ENCODE measurements around the gene HIPK3. TPM values are rescaled to one million over a fixed set of nuclear protein-coding genes. Genes with fewer than 3 reads are reported as not detected.

The HIPK3 gene
- total and polyA plus RNA-seq, 9 of the 15 experiments (the other 6 are each of a cell fraction or from before 2014, with no cell fraction given) = 2.3 to 19.6 (median 7.5) TPM

DNA sequence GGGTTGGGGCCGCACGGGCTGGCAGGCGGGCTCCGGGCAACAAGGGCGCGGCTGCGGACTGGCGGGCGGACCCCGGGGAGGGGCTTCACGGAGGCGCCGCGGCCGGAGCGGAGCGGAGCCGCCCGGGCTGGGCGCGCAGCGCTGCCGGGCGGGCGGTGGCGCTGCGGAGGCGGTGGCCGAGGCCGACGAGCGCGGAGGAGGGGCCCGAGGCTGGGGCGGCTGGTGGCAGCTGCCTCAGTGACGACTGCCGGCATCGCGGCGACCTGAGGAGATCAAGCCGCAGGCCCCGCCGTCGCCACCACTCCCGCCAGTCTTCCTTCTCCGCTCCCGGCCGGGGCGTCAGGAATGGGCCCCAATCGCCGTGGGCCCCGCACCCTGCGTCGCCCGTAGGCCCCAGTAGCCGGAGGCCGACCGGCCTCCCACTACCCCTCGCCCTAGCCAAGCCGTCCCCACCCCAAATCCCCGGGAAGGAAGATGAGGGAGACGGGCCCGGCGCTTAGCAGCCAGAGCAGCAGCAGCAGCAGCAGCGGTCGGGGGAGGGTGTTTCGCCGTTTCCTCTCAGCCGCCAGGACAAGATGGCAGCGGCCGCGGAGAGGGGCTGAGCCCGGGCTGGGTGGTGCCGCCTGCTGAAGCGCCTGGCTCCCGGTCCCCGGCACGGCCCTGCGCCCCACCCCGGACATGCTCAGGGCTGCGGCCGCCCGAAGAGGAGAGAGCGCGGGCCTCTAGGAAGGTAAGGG lies at the start of gene HIPK3 (continued):
- TF ChIP-seq, protein P1, sequence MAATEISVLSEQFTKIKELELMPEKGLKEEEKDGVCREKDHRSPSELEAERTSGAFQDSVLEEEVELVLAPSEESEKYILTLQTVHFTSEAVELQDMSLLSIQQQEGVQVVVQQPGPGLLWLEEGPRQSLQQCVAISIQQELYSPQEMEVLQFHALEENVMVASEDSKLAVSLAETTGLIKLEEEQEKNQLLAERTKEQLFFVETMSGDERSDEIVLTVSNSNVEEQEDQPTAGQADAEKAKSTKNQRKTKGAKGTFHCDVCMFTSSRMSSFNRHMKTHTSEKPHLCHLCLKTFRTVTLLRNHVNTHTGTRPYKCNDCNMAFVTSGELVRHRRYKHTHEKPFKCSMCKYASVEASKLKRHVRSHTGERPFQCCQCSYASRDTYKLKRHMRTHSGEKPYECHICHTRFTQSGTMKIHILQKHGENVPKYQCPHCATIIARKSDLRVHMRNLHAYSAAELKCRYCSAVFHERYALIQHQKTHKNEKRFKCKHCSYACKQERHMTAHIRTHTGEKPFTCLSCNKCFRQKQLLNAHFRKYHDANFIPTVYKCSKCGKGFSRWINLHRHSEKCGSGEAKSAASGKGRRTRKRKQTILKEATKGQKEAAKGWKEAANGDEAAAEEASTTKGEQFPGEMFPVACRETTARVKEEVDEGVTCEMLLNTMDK (IDR thresholded peaks at IDR 0.05; ENCODE audit: borderline replicate concordance, insufficient read depth, low read depth, low read length, poor library complexity, severe bottlenecking) = no peak
- TF ChIP-seq, protein P2, sequence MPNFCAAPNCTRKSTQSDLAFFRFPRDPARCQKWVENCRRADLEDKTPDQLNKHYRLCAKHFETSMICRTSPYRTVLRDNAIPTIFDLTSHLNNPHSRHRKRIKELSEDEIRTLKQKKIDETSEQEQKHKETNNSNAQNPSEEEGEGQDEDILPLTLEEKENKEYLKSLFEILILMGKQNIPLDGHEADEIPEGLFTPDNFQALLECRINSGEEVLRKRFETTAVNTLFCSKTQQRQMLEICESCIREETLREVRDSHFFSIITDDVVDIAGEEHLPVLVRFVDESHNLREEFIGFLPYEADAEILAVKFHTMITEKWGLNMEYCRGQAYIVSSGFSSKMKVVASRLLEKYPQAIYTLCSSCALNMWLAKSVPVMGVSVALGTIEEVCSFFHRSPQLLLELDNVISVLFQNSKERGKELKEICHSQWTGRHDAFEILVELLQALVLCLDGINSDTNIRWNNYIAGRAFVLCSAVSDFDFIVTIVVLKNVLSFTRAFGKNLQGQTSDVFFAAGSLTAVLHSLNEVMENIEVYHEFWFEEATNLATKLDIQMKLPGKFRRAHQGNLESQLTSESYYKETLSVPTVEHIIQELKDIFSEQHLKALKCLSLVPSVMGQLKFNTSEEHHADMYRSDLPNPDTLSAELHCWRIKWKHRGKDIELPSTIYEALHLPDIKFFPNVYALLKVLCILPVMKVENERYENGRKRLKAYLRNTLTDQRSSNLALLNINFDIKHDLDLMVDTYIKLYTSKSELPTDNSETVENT (CRISPR knock-in tag; IDR thresholded peaks at IDR 0.05) = peak; percentile 90
- TF ChIP-seq TCF7L2 (IDR thresholded peaks at IDR 0.05; ENCODE audit: low read depth, low read length) = no peak
- no peak for TF ChIP-seq PTRF (tag; IDR thresholded peaks at IDR 0.05)
- TF ChIP-seq PCBP1 (IDR thresholded peaks at IDR 0.05; ENCODE audit: low read depth, low read length, poor library complexity, severe bottlenecking) = peak; percentile 69
- 0 out of 2 replicates have a peak, but pooled peaks have one; percentile 52 for TF ChIP-seq KLF1 (tag; IDR thresholded peaks at IDR 0.05)
- TF ChIP-seq RBM34 (IDR thresholded peaks at IDR 0.05; ENCODE audit: borderline replicate concordance, insufficient read depth, low read length) = no peak
- TF ChIP-seq CEBPG (CRISPR knock-in tag; IDR thresholded peaks at IDR 0.05) = no peak
- no peak for TF ChIP-seq CEBPG (tag; conservative IDR thresholded peaks at IDR 0.05 in 1 of 2, IDR thresholded peaks at IDR 0.05 in 1 of 2)
- TF ChIP-seq ATF7 (IDR thresholded peaks at IDR 0.05) = no peak; the same call in 1 of the 2 replicates
- TF ChIP-seq RB1 (IDR thresholded peaks at IDR 0.05; ENCODE audit: low read depth) = peak; percentile 85
- no peak for TF ChIP-seq ZNF354B (CRISPR knock-in tag; IDR thresholded peaks at IDR 0.05)
- TF ChIP-seq POLR2B (IDR thresholded peaks at IDR 0.05; ENCODE audit: low read depth, partially characterized antibody) = peak; percentile 60
- TF ChIP-seq RBM22 (IDR thresholded peaks at IDR 0.05; ENCODE audit: low read depth, low read length, poor library complexity, severe bottlenecking) = no peak
- TF ChIP-seq, protein P3, sequence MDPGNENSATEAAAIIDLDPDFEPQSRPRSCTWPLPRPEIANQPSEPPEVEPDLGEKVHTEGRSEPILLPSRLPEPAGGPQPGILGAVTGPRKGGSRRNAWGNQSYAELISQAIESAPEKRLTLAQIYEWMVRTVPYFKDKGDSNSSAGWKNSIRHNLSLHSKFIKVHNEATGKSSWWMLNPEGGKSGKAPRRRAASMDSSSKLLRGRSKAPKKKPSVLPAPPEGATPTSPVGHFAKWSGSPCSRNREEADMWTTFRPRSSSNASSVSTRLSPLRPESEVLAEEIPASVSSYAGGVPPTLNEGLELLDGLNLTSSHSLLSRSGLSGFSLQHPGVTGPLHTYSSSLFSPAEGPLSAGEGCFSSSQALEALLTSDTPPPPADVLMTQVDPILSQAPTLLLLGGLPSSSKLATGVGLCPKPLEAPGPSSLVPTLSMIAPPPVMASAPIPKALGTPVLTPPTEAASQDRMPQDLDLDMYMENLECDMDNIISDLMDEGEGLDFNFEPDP (CRISPR knock-in tag; IDR thresholded peaks at IDR 0.05) = 0 out of 2 replicates have a peak, but pooled peaks have one; percentile 58
